HepG2 (cell line): Measurements from ENCODE around the gene SERBP1. TPM values are rescaled to one million over a fixed set of nuclear protein-coding genes. Genes with fewer than 3 reads are reported as not detected.

Source experiments
- ATAC-seq: fragments of 200-7000 bp; cut with Tn5 transposase; 3 replicates; pipeline ENCODE4 v1.9.1; 2020; ENCODE audit warnings: mild to moderate bottlenecking, moderate library complexity
- BruUV-seq: library from RNA; stranded (reverse); fragments of 400-500 nt; replicated peaks from 2 replicates; lab custom pipeline; 2021; lab: Mats Ljungman, UMichigan
- CTCF ChIA-PET: fragments of 300-600 bp; formaldehyde crosslinking; extraction: SDS; loops from one replicate; lab custom pipeline; 2021; ENCODE audit warnings: low total read pairs, inconsistent platforms, low intra/inter-chr PET ratio; lab: Yijun Ruan, JAX
- POLR2A ChIA-PET: fragments of 350-600 bp; sonication (Branson Sonifier 250); formaldehyde crosslinking; loops from one replicate; lab custom pipeline; 2020; ENCODE audit warnings: antibody characterized with exemption, inconsistent platforms; lab: Yijun Ruan, JAX
- DNase-seq: peaks from one replicate; pipeline ENCODE4 v3.0.0-alpha.2; 2015; ENCODE audit warnings: low spot score
- FAIRE-seq: peaks from 3 replicates; lab custom pipeline; 2011; peaks lifted over from hg19 to GRCh38; lab: Jason Lieb, UNC
- H2AFZ ChIP-seq: one replicate; pipeline ENCODE4 v1.6.1; 2011; ENCODE audit warnings: low read length, inconsistent platforms
- H3K27ac ChIP-seq: fragments of 300-600 bp; 3 replicates; pipeline ENCODE4 v1.8.0; 2011; ENCODE audit warnings: mixed run types, mild to moderate bottlenecking, mixed read lengths, low read length, inconsistent platforms; ENCODE audit not compliant: insufficient read depth; ENCODE audit errors: extremely low read length
- H3K27me3 ChIP-seq, 2 experiments: fragments of 200-600 bp in 1 of 2; 2 replicates in 1 of 2; 3 replicates in 1 of 2; pipeline versions ENCODE4 v1.6.0 to v1.8.0; 2011; ENCODE audit warnings: low read length in 2 of 2, mild to moderate bottlenecking in 2 of 2, moderate library complexity in 2 of 2, inconsistent platforms in 1 of 2; ENCODE audit not compliant: insufficient read depth in 2 of 2, control insufficient read depth in 1 of 2
- H3K36me3 ChIP-seq, 2 experiments: fragments of 200-600 bp in 1 of 2; replicated peaks in 1 of 2; 2 replicates in 1 of 2; 3 replicates in 1 of 2; pipeline versions ENCODE4 v1.5.1 to v1.8.0; 2011; ENCODE audit warnings: low read length in 2 of 2, inconsistent platforms in 1 of 2; ENCODE audit not compliant: insufficient read depth in 2 of 2, control insufficient read depth in 1 of 2
- H3K4me1 ChIP-seq: 2 replicates; pipeline ENCODE4 v1.5.1; 2012; ENCODE audit warnings: low read length, inconsistent platforms; ENCODE audit not compliant: insufficient read depth
- H3K4me2 ChIP-seq: 2 replicates; pipeline ENCODE4 v1.6.0; 2011; ENCODE audit warnings: low read depth, low read length, inconsistent platforms
- H3K4me3 ChIP-seq, 3 experiments: fragments of 200-600 bp in 1 of 3; sonication (generic), shearing (Covaris generic) in 1 of 3; replicated peaks in 1 of 3; 2 replicates each; pipeline ENCODE4 v1.5.1; 2011 to 2016; ENCODE audit warnings: low read length in 3 of 3, inconsistent platforms in 2 of 3, low read depth in 2 of 3, mild to moderate bottlenecking in 2 of 3, control low read depth in 1 of 3, mixed read lengths in 1 of 3; ENCODE audit not compliant: insufficient read depth in 1 of 3
- H3K79me2 ChIP-seq: one replicate; pipeline ENCODE4 v1.6.1; 2011; ENCODE audit warnings: low read length, inconsistent platforms; ENCODE audit not compliant: insufficient read depth
- H3K9ac ChIP-seq: 2 replicates; pipeline ENCODE4 v1.6.0; 2011; ENCODE audit warnings: mild to moderate bottlenecking, low read depth, low read length, inconsistent platforms; ENCODE audit not compliant: insufficient read depth
- H3K9me3 ChIP-seq: 2 replicates; pipeline ENCODE4 v1.5.1; 2012; ENCODE audit warnings: mild to moderate bottlenecking, low read length
- H4K20me1 ChIP-seq: 2 replicates; pipeline ENCODE4 v1.6.0; 2011; ENCODE audit warnings: inconsistent platforms, mild to moderate bottlenecking, low read length, moderate library complexity; ENCODE audit not compliant: insufficient read depth
- CBFB ChIP-seq: sonication (generic); formaldehyde crosslinking; IDR thresholded peaks from 2 replicates; pipeline ENCODE4 v1.4.0; 2020; ENCODE audit warnings: missing genetic modification reagents
- RCOR2 ChIP-seq: IDR thresholded peaks from 2 replicates; pipeline ENCODE4 v1.6.1; 2016; ENCODE audit warnings: missing biosample characterization, missing genetic modification reagents
- REPIN1 ChIP-seq: sonication (generic); formaldehyde crosslinking; IDR thresholded peaks from 2 replicates; pipeline ENCODE4 v1.8.0; 2022; ENCODE audit warnings: missing genetic modification reagents, low read depth, mild to moderate bottlenecking, borderline replicate concordance
- SRY ChIP-seq: sonication (generic); formaldehyde crosslinking; IDR thresholded peaks from 2 replicates; pipeline ENCODE4 v1.8.0; 2022; ENCODE audit warnings: mild to moderate bottlenecking, missing genetic modification reagents
- TRIM24 ChIP-seq: sonication (generic); formaldehyde crosslinking; IDR thresholded peaks from 2 replicates; pipeline ENCODE4 v1.8.0; 2022; ENCODE audit warnings: mild to moderate bottlenecking, missing genetic modification reagents
- ZNF460 ChIP-seq: sonication (generic); formaldehyde crosslinking; IDR thresholded peaks from 2 replicates; pipeline ENCODE4 v1.5.1; 2020; ENCODE audit warnings: missing genetic modification reagents, mild to moderate bottlenecking, borderline replicate concordance
- WGBS: methylation state at CpG from one replicate; pipeline ENCODE4 v1.1.6; 2017; ENCODE audit warnings: low lambda C conversion rate; 5-methylcytosine and 5-hydroxymethylcytosine counted together
- in situ Hi-C: cut with HindIII; loops from 2 replicates; pipeline ENCODE4 v1.10.0; 2017; ENCODE audit warnings: low pct_unique_long_range_greater_than_20kb; ENCODE audit not compliant: extremely low pct_ligation_motif_present
- intact Hi-C: fragments of 100-400 bp; cut with micrococcal nuclease; formaldehyde crosslinking; loops from one replicate; pipeline ENCODE4 v1.10.0; 2022; ENCODE audit not compliant: unreplicated experiment
- polyA plus RNA-seq, 8 experiments: library from polyadenylated mRNA; depleted of rRNA in 3 of 8; stranded (reverse) in 7 of 8; unstranded in 1 of 8; fragments of >200 nt; fragmentation: Illumina TruSeq in 4 of 8; extraction: Trizol in 4 of 8; gene quantifications; 2 replicates each; pipeline versions ENCODE4 v1.2.1 to v1.2.3, GENCODE V29; 2011 to 2016; ENCODE audit warnings: low read depth in 4 of 8, missing spikeins in 1 of 8, mixed read lengths in 1 of 8; ENCODE audit not compliant: insufficient read depth in 1 of 8
- total RNA-seq, 5 experiments: library from RNA; depleted of rRNA; stranded (reverse); fragments of >200 nt; fragmentation: Illumina TruSeq; extraction: Trizol; gene quantifications; 2 replicates each; pipeline ENCODE4 v1.2.3, GENCODE V29; 2016; ENCODE audit warnings: low read depth in 1 of 5
- TF ChIP-seq, protein P1 (sequence below): sonication (generic); formaldehyde crosslinking; conservative IDR thresholded peaks from 2 replicates; pipeline ENCODE4 v1.8.0; 2022; ENCODE audit warnings: mild to moderate bottlenecking, moderate library complexity, missing genetic modification reagents
- TF ChIP-seq, protein P2 (sequence below): sonication (generic); formaldehyde crosslinking; IDR thresholded peaks from 2 replicates; pipeline ENCODE4 v1.4.0; 2020; ENCODE audit warnings: missing genetic modification reagents

Gene SERBP1
- total and polyA plus RNA-seq, 2 of the 13 experiments (the other 11 are each of a cell fraction or from before 2014, with no cell fraction given) = 175 to 281 TPM

DNA sequence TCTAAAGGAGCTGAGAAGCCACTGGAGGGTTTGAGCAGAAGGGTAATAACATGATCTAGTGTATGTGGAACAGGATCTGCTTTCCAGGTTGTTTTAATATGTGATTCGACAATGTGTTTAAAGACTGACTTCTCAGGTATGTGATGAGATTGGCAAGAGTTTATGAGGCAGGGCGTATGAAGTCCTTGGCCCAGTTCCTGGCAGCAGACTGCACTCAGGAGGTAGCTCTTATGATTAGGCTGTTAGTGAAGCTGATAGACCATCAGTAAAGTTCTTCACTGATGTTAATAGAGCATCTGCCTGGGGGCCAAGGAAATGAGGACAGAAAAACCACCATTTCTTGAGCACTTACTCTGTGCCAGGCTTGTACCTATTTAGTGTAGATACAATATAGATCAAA lies 41.9 kb upstream of the SERBP1 start:
- DNase-seq (no peak), FAIRE-seq (no peak), ATAC-seq (no peak)
- intact Hi-C loops = no loop called here
- no peaks in the 10 kb centered on the region for H4K20me1 ChIP-seq
- H3K4me1 ChIP-seq = no peaks in the 10 kb centered on the region
- in situ Hi-C loops = no loop called here
- ChIA-PET CTCF (no interaction called here), POLR2A (no interaction called here)
- H3K4me3 ChIP-seq = no peak overlapping the region
- no peak overlapping the region for H2AFZ ChIP-seq
- TF ChIP-seq RCOR2 (CRISPR knock-in tag) (no peak), REPIN1 (CRISPR knock-in tag) (no peak), CBFB (CRISPR knock-in tag) (no peak), TRIM24 (no peak)
- TF ChIP-seq, protein P1, sequence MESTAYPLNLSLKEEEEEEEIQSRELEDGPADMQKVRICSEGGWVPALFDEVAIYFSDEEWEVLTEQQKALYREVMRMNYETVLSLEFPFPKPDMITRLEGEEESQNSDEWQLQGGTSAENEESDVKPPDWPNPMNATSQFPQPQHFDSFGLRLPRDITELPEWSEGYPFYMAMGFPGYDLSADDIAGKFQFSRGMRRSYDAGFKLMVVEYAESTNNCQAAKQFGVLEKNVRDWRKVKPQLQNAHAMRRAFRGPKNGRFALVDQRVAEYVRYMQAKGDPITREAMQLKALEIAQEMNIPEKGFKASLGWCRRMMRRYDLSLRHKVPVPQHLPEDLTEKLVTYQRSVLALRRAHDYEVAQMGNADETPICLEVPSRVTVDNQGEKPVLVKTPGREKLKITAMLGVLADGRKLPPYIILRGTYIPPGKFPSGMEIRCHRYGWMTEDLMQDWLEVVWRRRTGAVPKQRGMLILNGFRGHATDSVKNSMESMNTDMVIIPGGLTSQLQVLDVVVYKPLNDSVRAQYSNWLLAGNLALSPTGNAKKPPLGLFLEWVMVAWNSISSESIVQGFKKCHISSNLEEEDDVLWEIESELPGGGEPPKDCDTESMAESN (CRISPR knock-in tag) = no peak
- no peak overlapping the region for H3K9ac ChIP-seq
- 65% methylated on average over 2 of the region's 2 CpGs for WGBS
- no peak overlapping the region for H3K4me2 ChIP-seq
- H3K36me3 ChIP-seq = no peaks in the 10 kb centered on the region
- BruUV-seq = no TSS peak
- H3K79me2 ChIP-seq = no peaks in the 10 kb centered on the region
- no peak overlapping the region for H3K27ac ChIP-seq
- H3K27me3 ChIP-seq = peaks cover 0 to 10% of the 10 kb centered on the region in 2 experiments; a peak in 2 of 5 replicates
- H3K9me3 ChIP-seq = no peaks in the 10 kb centered on the region

DNA sequence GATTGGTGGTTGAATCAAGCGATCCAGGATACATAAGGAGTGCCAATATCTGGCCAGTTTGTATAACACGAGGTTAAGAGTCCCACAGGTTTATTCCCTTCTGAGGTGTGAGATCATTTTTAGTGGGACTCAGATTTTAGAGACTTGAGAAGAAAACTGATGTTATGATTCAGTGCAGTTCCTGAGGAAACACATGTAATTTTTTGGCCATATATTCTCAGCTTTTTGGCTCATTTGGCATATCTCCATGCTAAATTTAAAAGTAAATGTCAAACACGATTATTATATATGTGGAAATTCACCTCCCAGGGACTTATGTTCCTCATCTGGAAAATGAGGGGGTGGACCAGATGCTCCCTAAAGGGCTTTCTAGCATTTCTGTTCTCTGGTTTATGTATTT lies 39.2 kb upstream of the SERBP1 start:
- no peak overlapping the region for H2AFZ ChIP-seq
- intact Hi-C loops (no loop called here), in situ Hi-C loops (no loop called here)
- no peaks in the 10 kb centered on the region for H4K20me1 ChIP-seq
- no peak for FAIRE-seq
- ChIA-PET POLR2A (no interaction called here), CTCF (no interaction called here)
- peaks cover 0 to 15% of the 10 kb centered on the region in 2 experiments; a peak in 2 of 5 replicates for H3K27me3 ChIP-seq
- no peaks in the 10 kb centered on the region for H3K36me3 ChIP-seq
- no peak overlapping the region for H3K27ac ChIP-seq
- H3K4me2 ChIP-seq = no peak overlapping the region
- H3K79me2 ChIP-seq = no peaks in the 10 kb centered on the region
- no TSS peak for BruUV-seq
- H3K9ac ChIP-seq = no peak overlapping the region
- 22% methylated on average over 3 of the region's 3 CpGs for WGBS
- DNase-seq = no peak
- no peaks in the 10 kb centered on the region for H3K4me1 ChIP-seq
- ATAC-seq = no peak
- H3K4me3 ChIP-seq = no peak overlapping the region
- TF ChIP-seq SRY (CRISPR knock-in tag) = no peak
- no peak for TF ChIP-seq ZNF460 (CRISPR knock-in tag)
- TF ChIP-seq, protein P2, sequence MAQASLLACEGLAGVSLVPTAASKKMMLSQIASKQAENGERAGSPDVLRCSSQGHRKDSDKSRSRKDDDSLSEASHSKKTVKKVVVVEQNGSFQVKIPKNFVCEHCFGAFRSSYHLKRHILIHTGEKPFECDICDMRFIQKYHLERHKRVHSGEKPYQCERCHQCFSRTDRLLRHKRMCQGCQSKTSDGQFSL (CRISPR knock-in tag) = no peak
- no peaks in the 10 kb centered on the region for H3K9me3 ChIP-seq
